Measurements from ENCODE around the gene ELOVL1. TPM values are rescaled to one million over a fixed set of nuclear protein-coding genes. Genes with fewer than 3 reads are reported as not detected.

Gene ELOVL1
- total RNA-seq, 2 experiments from 2014 or later, result 69.6 to 71.0 TPM

GRCh38 chr1:43352881-43353280 is 14.9 kb downstream of the ELOVL1 start:
- Mint-ChIP-seq H3K4me1 (ENCODE audit: low read depth) (peaks cover 24% of the 10 kb centered on the region), H3K9me3 (ENCODE audit: insufficient read depth) (no peaks in the 10 kb centered on the region), H3K27me3 (ENCODE audit: low read depth) (no peaks in the 10 kb centered on the region), H3K27ac (no peak overlapping the region), H3K36me3 (ENCODE audit: low read depth) (peaks cover 10% of the 10 kb centered on the region), H3K4me3 (no peak overlapping the region)
- DNase-seq (no peak), ATAC-seq (no peak)
- ChIA-PET POLR2A (interaction anchor here (0.8 kb wide), 1 partner anchor 12 kb away, joined by 3 read pairs; no protein-coding TSS in a partner anchor), CTCF (interaction anchor here (0.8 kb wide), 1 partner anchor 15 kb away, joined by 4 read pairs; the partner anchor contains the start of gene ELOVL1)

- no peak for DNase-seq
- CTCF ChIA-PET, result interaction anchor here (0.8 kb wide), 1 partner anchor 16 kb away, joined by 4 read pairs; the partner anchor contains the start of gene ELOVL1
Measured at GRCh38 chr1:43352351-43352705, 15.5 kb downstream of the ELOVL1 start.

GRCh38 chr1:43351421-43352350 is 16.1 kb downstream of the ELOVL1 start:
- H3K27ac Mint-ChIP-seq, result no peak overlapping the region
- POLR2A ChIA-PET, result no interaction called here
- ATAC-seq (no peak), DNase-seq (no peak)
- no peak overlapping the region for H3K4me3 Mint-ChIP-seq
- H3K36me3 Mint-ChIP-seq (ENCODE audit: low read depth), result peaks cover 7% of the 10 kb centered on the region
- CTCF ChIA-PET, result interaction anchor here (0.8 kb wide), 1 partner anchor 17 kb away, joined by 4 read pairs; the partner anchor contains the start of gene ELOVL1
- peaks cover 17% of the 10 kb centered on the region for H3K4me1 Mint-ChIP-seq (ENCODE audit: low read depth)
- H3K27me3 Mint-ChIP-seq (ENCODE audit: low read depth), result no peaks in the 10 kb centered on the region
- H3K9me3 Mint-ChIP-seq (ENCODE audit: insufficient read depth), result no peaks in the 10 kb centered on the region

More at GRCh38 chr1:43352351-43352705, 15.5 kb downstream of the ELOVL1 start:
- no peaks in the 10 kb centered on the region for H3K9me3 Mint-ChIP-seq (ENCODE audit: insufficient read depth)
- H3K4me1 Mint-ChIP-seq (ENCODE audit: low read depth), result peaks cover 19% of the 10 kb centered on the region
- no peak for ATAC-seq
- H3K27ac Mint-ChIP-seq, result no peak overlapping the region
- POLR2A ChIA-PET, result interaction anchor here (0.8 kb wide), 1 partner anchor 12 kb away, joined by 3 read pairs; no protein-coding TSS in a partner anchor
- H3K36me3 Mint-ChIP-seq (ENCODE audit: low read depth), result peaks cover 10% of the 10 kb centered on the region
- H3K4me3 Mint-ChIP-seq, result no peak overlapping the region
- H3K27me3 Mint-ChIP-seq (ENCODE audit: low read depth), result no peaks in the 10 kb centered on the region

GRCh38 chr1:43350976-43351375 is 16.8 kb downstream of the ELOVL1 start:
- Mint-ChIP-seq H3K4me1 (ENCODE audit: low read depth) (peaks cover 17% of the 10 kb centered on the region), H3K27ac (no peak overlapping the region), H3K4me3 (no peak overlapping the region), H3K9me3 (ENCODE audit: insufficient read depth) (no peaks in the 10 kb centered on the region), H3K27me3 (ENCODE audit: low read depth) (no peaks in the 10 kb centered on the region), H3K36me3 (ENCODE audit: low read depth) (peaks cover 6% of the 10 kb centered on the region)
- DNase-seq, result no peak
- ATAC-seq, result no peak
- ChIA-PET CTCF (no interaction called here), POLR2A (no interaction called here)

GRCh38 chr1:43349594-43350306 is 18.1 kb downstream of the ELOVL1 start:
- Mint-ChIP-seq H3K36me3 (ENCODE audit: low read depth) (peaks cover 3% of the 10 kb centered on the region), H3K9me3 (ENCODE audit: insufficient read depth) (no peaks in the 10 kb centered on the region), H3K27me3 (ENCODE audit: low read depth) (no peaks in the 10 kb centered on the region), H3K27ac (peak overlapping the region; percentile 89), H3K4me1 (ENCODE audit: low read depth) (peaks cover 17% of the 10 kb centered on the region), H3K4me3 (peak overlapping the region; percentile 75)
- ATAC-seq, result no peak
- ChIA-PET POLR2A (no interaction called here), CTCF (no interaction called here)
- DNase-seq, result no peak

GRCh38 chr1:43348809-43349593 is 18.8 kb downstream of the ELOVL1 start:
- H3K27ac Mint-ChIP-seq, result peak overlapping the region; percentile 89
- DNase-seq, result peak; percentile 81
- H3K9me3 Mint-ChIP-seq (ENCODE audit: insufficient read depth), result no peaks in the 10 kb centered on the region
- H3K27me3 Mint-ChIP-seq (ENCODE audit: low read depth), result no peaks in the 10 kb centered on the region
- H3K36me3 Mint-ChIP-seq (ENCODE audit: low read depth), result no peaks in the 10 kb centered on the region
- peak overlapping the region; percentile 75 for H3K4me3 Mint-ChIP-seq
- peaks cover 17% of the 10 kb centered on the region for H3K4me1 Mint-ChIP-seq (ENCODE audit: low read depth)
- ATAC-seq, result peak; percentile 84
- ChIA-PET CTCF (no interaction called here), POLR2A (interaction anchor here (0.9 kb wide), 1 partner anchor 66 kb away, joined by 3 read pairs; no protein-coding TSS in a partner anchor)

- peaks cover 17% of the 10 kb centered on the region for H3K4me1 Mint-ChIP-seq (ENCODE audit: low read depth)
- peak overlapping the region; percentile 27 for H3K4me3 Mint-ChIP-seq
- no peak for DNase-seq
- ChIA-PET CTCF (no interaction called here), POLR2A (interaction anchor here (0.9 kb wide), 1 partner anchor 65 kb away, joined by 3 read pairs; no protein-coding TSS in a partner anchor)
- H3K27ac Mint-ChIP-seq, result no peak overlapping the region
- H3K36me3 Mint-ChIP-seq (ENCODE audit: low read depth), result no peaks in the 10 kb centered on the region
- no peaks in the 10 kb centered on the region for H3K27me3 Mint-ChIP-seq (ENCODE audit: low read depth)
- ATAC-seq, result no peak
- no peaks in the 10 kb centered on the region for H3K9me3 Mint-ChIP-seq (ENCODE audit: insufficient read depth)
Measured at GRCh38 chr1:43348343-43348808, 19.4 kb downstream of the ELOVL1 start.

GRCh38 chr1:43346636-43347035 is 21.2 kb downstream of the ELOVL1 start:
- no peaks in the 10 kb centered on the region for H3K9me3 Mint-ChIP-seq (ENCODE audit: insufficient read depth)
- H3K4me3 Mint-ChIP-seq, result no peak overlapping the region
- ChIA-PET CTCF (no interaction called here), POLR2A (no interaction called here)
- no peak overlapping the region for H3K27ac Mint-ChIP-seq
- H3K4me1 Mint-ChIP-seq (ENCODE audit: low read depth), result peaks cover 12% of the 10 kb centered on the region
- no peaks in the 10 kb centered on the region for H3K27me3 Mint-ChIP-seq (ENCODE audit: low read depth)
- ATAC-seq (no peak), DNase-seq (no peak)
- H3K36me3 Mint-ChIP-seq (ENCODE audit: low read depth), result no peaks in the 10 kb centered on the region

- H3K9me3 Mint-ChIP-seq (ENCODE audit: insufficient read depth), result no peaks in the 10 kb centered on the region
- H3K27me3 Mint-ChIP-seq (ENCODE audit: low read depth), result no peaks in the 10 kb centered on the region
- ChIA-PET CTCF (no interaction called here), POLR2A (no interaction called here)
- ATAC-seq (no peak), DNase-seq (no peak)
- no peak overlapping the region for H3K4me3 Mint-ChIP-seq
- H3K36me3 Mint-ChIP-seq (ENCODE audit: low read depth), result no peaks in the 10 kb centered on the region
- no peak overlapping the region for H3K27ac Mint-ChIP-seq
- H3K4me1 Mint-ChIP-seq (ENCODE audit: low read depth), result peaks cover 10% of the 10 kb centered on the region
Measured at GRCh38 chr1:43345120-43345519, 22.7 kb downstream of the ELOVL1 start.

GRCh38 chr1:43344267-43344850 is 23.5 kb downstream of the ELOVL1 start:
- ChIA-PET POLR2A (no interaction called here), CTCF (no interaction called here)
- DNase-seq, result no peak
- no peaks in the 10 kb centered on the region for H3K27me3 Mint-ChIP-seq (ENCODE audit: low read depth)
- no peak overlapping the region for H3K27ac Mint-ChIP-seq
- ATAC-seq, result no peak
- no peaks in the 10 kb centered on the region for H3K9me3 Mint-ChIP-seq (ENCODE audit: insufficient read depth)
- no peaks in the 10 kb centered on the region for H3K36me3 Mint-ChIP-seq (ENCODE audit: low read depth)
- peaks cover 3% of the 10 kb centered on the region for H3K4me1 Mint-ChIP-seq (ENCODE audit: low read depth)
- no peak overlapping the region for H3K4me3 Mint-ChIP-seq

GRCh38 chr1:43340559-43340958 is 27.3 kb downstream of the ELOVL1 start:
- ChIA-PET POLR2A (no interaction called here), CTCF (interaction anchor here (1.3 kb wide), 1 partner anchor 113 kb away, joined by 6 read pairs; no protein-coding TSS in a partner anchor)
- Mint-ChIP-seq H3K4me3 (no peak overlapping the region), H3K27me3 (ENCODE audit: low read depth) (no peaks in the 10 kb centered on the region), H3K27ac (no peak overlapping the region), H3K36me3 (ENCODE audit: low read depth) (no peaks in the 10 kb centered on the region), H3K4me1 (ENCODE audit: low read depth) (no peaks in the 10 kb centered on the region), H3K9me3 (ENCODE audit: insufficient read depth) (no peaks in the 10 kb centered on the region)
- DNase-seq (no peak), ATAC-seq (no peak)
